Transverse colon (tissue), 4 donors: Measurements from ENCODE around the gene CDHR1. TPM values are rescaled to one million over a fixed set of nuclear protein-coding genes. Genes with fewer than 3 reads are reported as not detected.
"Not testable (repeated sequence)": the region's sequence is repeated elsewhere in the genome, so short reads cannot be mapped to it uniquely, and the experiment has no call there.

ENCODE experiments used
- DNase-seq: peaks from one replicate; pipeline ENCODE4 v3.0.0-alpha.2; 2019
- H3K27ac ChIP-seq, 4 donors: fragments of 200-600 bp; sonication (generic); 2 replicates each; pipeline ENCODE4 v1.5.1; 2016 to 2018; ENCODE audit warnings: inconsistent platforms in 4 of 4
- H3K27me3 ChIP-seq: fragments of 200-600 bp; sonication (generic); 2 replicates; pipeline ENCODE4 v1.5.1; 2017; ENCODE audit warnings: inconsistent platforms
- H3K36me3 ChIP-seq, 4 donors: fragments of 200-600 bp; sonication (generic); 2 replicates each; pipeline ENCODE4 v1.5.1; 2017 to 2019; ENCODE audit warnings: inconsistent platforms in 4 of 4
- H3K4me1 ChIP-seq, 4 donors: fragments of 200-600 bp; sonication (generic); 2 replicates each; pipeline ENCODE4 v1.5.1; 2017 to 2020; ENCODE audit warnings: inconsistent platforms in 4 of 4
- H3K4me3 ChIP-seq, 4 donors: fragments of 200-600 bp; sonication (generic); 1 replicate in 1 of 4; 2 replicates in 3 of 4; pipeline versions ENCODE4 v1.5.1 to v1.6.1; 2017 to 2019; ENCODE audit warnings: inconsistent platforms in 4 of 4
- H3K9me3 ChIP-seq, 2 donors: fragments of 200-600 bp; sonication (generic); 2 replicates each; pipeline ENCODE4 v1.5.1; 2017 to 2019; ENCODE audit warnings: inconsistent platforms in 2 of 2
- CTCF ChIP-seq, 5 experiments: fragments of 200-600 bp in 3 of 5; fragments of 450-650 bp in 2 of 5; sonication (generic) in 3 of 5; IDR thresholded peaks; 1 replicate in 2 of 5; 2 replicates in 3 of 5; pipeline ENCODE4 v1.5.1; 2016 to 2017; ENCODE audit warnings: antibody characterized with exemption in 5 of 5, inconsistent platforms in 3 of 5, mild to moderate bottlenecking in 2 of 5, moderate library complexity in 1 of 5
- EP300 ChIP-seq: sonication (generic); formaldehyde crosslinking; IDR thresholded peaks from one replicate; pipeline ENCODE4 v1.6.1; 2017; ENCODE audit warnings: antibody characterized with exemption, low read depth
- POLR2A ChIP-seq: fragments of 450-650 bp; IDR thresholded peaks from one replicate; pipeline ENCODE4 v1.6.1; 2016; ENCODE audit warnings: antibody characterized with exemption, mild to moderate bottlenecking, moderate library complexity
- POLR2AphosphoS5 ChIP-seq, 3 donors: sonication (generic); formaldehyde crosslinking; IDR thresholded peaks; one replicate each; pipeline ENCODE4 v1.6.1; 2016; ENCODE audit warnings: antibody characterized with exemption in 3 of 3
- WGBS, 2 donors: methylation state at CpG; one replicate each; pipeline ENCODE4 v1.1.5; 2018; ENCODE audit warnings: low coverage in 1 of 2; 5-methylcytosine and 5-hydroxymethylcytosine counted together
- in situ Hi-C, 4 donors: fragments of 200-750 bp; cut with MboI; loops; one replicate each; pipeline versions ENCODE4 v1.15.0 to v1.15.1; 2017; ENCODE audit warnings: low sequenced_read_pairs in 3 of 4, low pct_ligation_motif_present in 1 of 4, low pct_unique_long_range_greater_than_20kb in 1 of 4
- intact Hi-C: fragments of 100-400 bp; cut with DNase I; formaldehyde crosslinking; loops from one replicate; pipeline ENCODE4 v1.15.1; 2023; ENCODE audit warnings: low total_unique reads
- total RNA-seq, 4 donors: library from RNA; depleted of rRNA; stranded (reverse); fragments of >200 nt; gene quantifications; one replicate each; pipeline ENCODE4 v1.1.0, GENCODE V29; 2016

The CDHR1 gene
- 100 to 1,000 TPM in 2 of 4 donors, 10 to 100 TPM in 2; 42.1 to 110 (median 75.5) TPM for total RNA-seq

GRCh38 chr10:84194424-84195043, at the start of gene CDHR1:
Gene CDHR1 (plus strand): TSS chr10:84194537. CDS start chr10:84194761, 224 bp downstream.
- Histone ChIP-seq H3K4me3 (peak within 1 kb of the TSS; percentile 38 to 66 (median 58)), H3K9me3 (no peaks in the 10 kb centered on the region), H3K4me1 (peaks cover 11 to 49% (median 48%) of the 10 kb centered on the region in 4 donors), H3K36me3 (no peaks in the 10 kb centered on the region), H3K27me3 (peaks cover 26% of the 10 kb centered on the region), H3K27ac (peak within 1 kb of the TSS; percentile 84 to 88 (median 86))
- in situ Hi-C loops (no loop called here), intact Hi-C loops (no loop called here)
- TF ChIP-seq CTCF (IDR thresholded peaks at IDR 0.05), result no peak
- TF ChIP-seq POLR2A, result peak; percentile 56
- no peak for TF ChIP-seq EP300
- TF ChIP-seq POLR2AphosphoS5 (IDR thresholded peaks at IDR 0.05), result peak in 2 of 3 donors; percentile 56 to 57
- WGBS, 2 donors, result 3% methylated on average over 18 of the region's 61 CpGs; no CpG with 5 or more reads in 1 of the 2 donors
- DNase-seq, result peak; percentile 72

GRCh38 chr10:84147347-84147746, 47.0 kb upstream of the CDHR1 start:
- H3K27me3 ChIP-seq, result no peaks in the 10 kb centered on the region
- intact Hi-C loops, result no loop called here

GRCh38 chr10:84148006-84148597, 46.2 kb upstream of the CDHR1 start:
- in situ Hi-C loops, result loop anchor here in 3 of 4 donors (5.0 to 25.0 kb wide), 3 partner anchors 57 to 189 kb away; partner anchors contain the start of gene CCSER2 (in 1 of the 3)
- 78 to 81% methylated on average over 8 to 9 of the region's 9 CpGs for WGBS, 2 donors
- intact Hi-C loops, DNase-seq, H3K27ac ChIP-seq, H3K4me1 ChIP-seq, H3K4me3 ChIP-seq, H3K27me3 ChIP-seq, H3K9me3 ChIP-seq: not testable (repeated sequence)
- peak; percentile 68 to 80 (median 70) for TF ChIP-seq CTCF (IDR thresholded peaks at IDR 0.05)
- peaks cover 0 to 93% (median 42%) of the 10 kb centered on the region in 4 donors for H3K36me3 ChIP-seq

More at GRCh38 chr10:84147347-84147746, 47.0 kb upstream of the CDHR1 start:
- Histone ChIP-seq H3K36me3 (peaks cover 0 to 93% (median 42%) of the 10 kb centered on the region in 4 donors), H3K4me3 (no peak overlapping the region), H3K27ac (no peak overlapping the region), H3K9me3 (no peaks in the 10 kb centered on the region), H3K4me1 (no peaks in the 10 kb centered on the region)
- in situ Hi-C loops, result loop anchor here in 3 of 4 donors (5.0 to 25.0 kb wide), 3 partner anchors 57 to 190 kb away; partner anchors contain the start of gene CCSER2 (in 1 of the 3)
- TF ChIP-seq CTCF (IDR thresholded peaks at IDR 0.05) (no peak), POLR2AphosphoS5 (IDR thresholded peaks at IDR 0.05) (no peak), EP300 (no peak), POLR2A (no peak)
- DNase-seq, result no peak

- no peak for DNase-seq
- no peaks in the 10 kb centered on the region for H3K27me3 ChIP-seq
- no peak overlapping the region for H3K4me3 ChIP-seq
- no peak for TF ChIP-seq POLR2AphosphoS5 (IDR thresholded peaks at IDR 0.05)
- TF ChIP-seq CTCF (IDR thresholded peaks at IDR 0.05), result no peak
- TF ChIP-seq POLR2A, result no peak
- no peak for TF ChIP-seq EP300
- H3K9me3 ChIP-seq, result no peaks in the 10 kb centered on the region
- in situ Hi-C loops, result loop anchor here in 3 of 4 donors (5.0 to 25.0 kb wide), 3 partner anchors 55 to 187 kb away; partner anchors contain the start of gene CCSER2 (in 1 of the 3)
- no peaks in the 10 kb centered on the region for H3K4me1 ChIP-seq
- WGBS, 2 donors, result 80 to 95% methylated on average over 1 to 2 of the region's 2 CpGs
- intact Hi-C loops, result no loop called here
- peaks cover 0 to 93% (median 42%) of the 10 kb centered on the region in 4 donors for H3K36me3 ChIP-seq
- H3K27ac ChIP-seq, result no peak overlapping the region
Measured at GRCh38 chr10:84149854-84150253, 44.5 kb upstream of the CDHR1 start.
